Measurements from ENCODE around the gene ZCCHC14. TPM values are rescaled to one million over a fixed set of nuclear protein-coding genes. Genes with fewer than 3 reads are reported as not detected.
"Not testable (repeated sequence)": the region's sequence is repeated elsewhere in the genome, so short reads cannot be mapped to it uniquely, and the experiment has no call there.

The ZCCHC14 gene
- polyA plus RNA-seq, 1 donor = 41.8 TPM

DNA sequence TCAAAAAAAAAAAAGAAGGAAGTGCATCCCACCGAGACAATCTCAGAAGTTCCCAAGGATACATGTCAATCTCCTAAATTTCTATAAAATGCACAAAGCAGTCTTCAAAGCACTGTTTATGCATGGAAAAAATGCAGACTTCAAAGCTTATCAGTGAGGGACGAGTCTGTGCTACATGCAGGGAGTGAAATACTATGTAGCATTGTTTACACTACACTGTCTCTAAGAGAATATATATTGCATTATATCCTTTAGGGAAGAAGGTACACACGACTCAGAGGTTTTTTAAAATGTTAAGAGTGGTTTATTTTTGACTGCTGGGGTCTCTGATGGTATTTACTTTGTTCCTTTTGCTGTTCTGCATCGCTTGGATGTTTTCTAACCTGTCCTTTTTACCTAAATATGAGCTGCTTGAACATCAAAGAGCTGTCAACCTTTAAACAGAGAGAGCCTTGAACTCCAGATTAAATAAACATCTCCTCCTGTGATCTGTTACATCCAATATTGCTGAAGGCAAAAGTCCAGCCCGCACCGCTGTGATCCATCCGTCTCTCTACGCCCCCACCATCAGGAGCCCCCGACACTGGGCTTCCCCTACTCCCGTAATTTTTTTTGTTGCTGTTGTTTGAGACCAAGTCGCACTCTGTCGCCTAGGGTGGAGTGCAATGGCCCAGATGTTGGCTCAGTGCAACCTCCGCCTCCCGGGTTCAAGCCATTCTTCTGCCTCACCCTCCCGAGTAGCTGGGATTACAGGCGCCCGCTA is 110.6 kb downstream of the ZCCHC14 start:
- DNase-seq = no peak

DNA sequence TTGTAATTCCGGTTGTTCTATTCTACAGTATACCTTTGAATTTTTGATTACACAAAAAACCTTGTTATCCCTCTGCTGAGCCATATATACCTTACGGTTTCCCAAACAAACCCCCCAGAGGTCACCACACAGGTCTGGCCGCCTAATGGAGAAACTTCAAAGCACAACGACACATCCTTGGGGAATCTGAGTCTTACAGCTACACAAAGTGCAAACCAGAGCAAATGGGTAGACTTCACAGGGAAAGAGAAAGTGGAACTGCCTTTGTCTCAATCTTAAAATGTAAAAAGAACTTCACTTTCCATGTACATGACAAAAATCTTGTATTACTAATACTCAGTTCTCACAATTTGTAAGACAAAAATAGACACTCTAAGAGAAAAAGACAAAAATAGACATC is 111.9 kb downstream of the ZCCHC14 start:
- no peak for DNase-seq

DNA sequence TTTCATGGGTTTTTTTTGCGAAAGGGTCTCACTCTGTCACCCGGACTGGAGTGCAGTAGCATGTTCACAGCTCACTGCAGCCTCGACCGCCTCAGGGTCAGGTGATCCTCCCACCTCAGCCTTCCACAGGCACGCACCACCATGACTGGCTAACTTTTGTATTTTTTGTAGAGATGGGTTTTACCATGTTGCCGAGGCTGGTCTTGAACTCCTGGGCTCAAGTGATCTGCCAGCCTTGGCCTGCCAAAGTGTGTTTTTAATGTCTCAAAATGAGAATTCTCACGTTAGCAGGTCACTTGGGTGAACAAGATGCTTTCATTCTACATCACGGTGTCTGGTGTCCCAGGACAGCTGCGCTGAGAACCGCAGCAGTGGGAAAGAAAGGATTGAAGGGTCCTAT is 112.4 kb downstream of the ZCCHC14 start:
- no peak for DNase-seq

DNA sequence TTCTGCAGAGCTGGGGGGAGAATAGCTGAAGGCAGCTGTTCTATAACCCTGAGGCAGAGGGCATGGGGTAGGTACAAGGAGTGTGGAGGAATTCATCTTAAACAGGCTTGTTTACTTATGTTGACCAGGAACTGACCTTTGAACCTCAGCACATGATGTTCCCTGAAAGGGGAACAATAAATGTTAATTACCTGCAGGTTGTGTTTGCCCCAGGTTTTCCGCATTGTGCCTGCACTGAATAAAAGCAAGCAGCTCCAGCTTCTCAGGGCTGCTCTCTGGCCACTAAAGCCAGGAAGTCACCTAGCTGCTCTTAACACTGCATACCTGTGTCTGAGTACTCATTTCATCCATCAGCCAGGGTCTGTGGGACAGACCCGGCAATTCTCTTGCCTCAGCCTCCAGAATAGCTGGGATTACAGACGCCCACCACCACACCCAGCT is 113.5 kb downstream of the ZCCHC14 start:
- DNase-seq = not testable (repeated sequence)

DNA sequence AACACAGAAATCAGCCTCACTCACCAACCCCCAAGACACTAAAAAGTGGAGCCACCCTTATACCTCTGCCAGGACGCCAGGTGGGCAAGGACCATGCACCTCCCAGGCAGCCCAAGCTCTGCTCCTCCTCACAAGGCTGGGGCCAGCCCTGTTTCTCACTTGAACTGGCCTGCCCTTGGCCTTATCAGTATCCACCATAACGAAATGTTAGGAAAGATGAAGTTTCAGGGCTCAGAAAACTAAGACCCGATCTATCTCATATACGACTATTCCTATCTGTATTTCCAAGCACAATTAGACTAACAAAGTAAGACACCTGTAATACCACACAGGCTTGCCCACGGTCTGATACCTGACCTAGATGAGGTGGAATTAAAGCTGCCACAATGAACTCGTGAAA is 116.2 kb downstream of the ZCCHC14 start:
- no peak for DNase-seq

DNA sequence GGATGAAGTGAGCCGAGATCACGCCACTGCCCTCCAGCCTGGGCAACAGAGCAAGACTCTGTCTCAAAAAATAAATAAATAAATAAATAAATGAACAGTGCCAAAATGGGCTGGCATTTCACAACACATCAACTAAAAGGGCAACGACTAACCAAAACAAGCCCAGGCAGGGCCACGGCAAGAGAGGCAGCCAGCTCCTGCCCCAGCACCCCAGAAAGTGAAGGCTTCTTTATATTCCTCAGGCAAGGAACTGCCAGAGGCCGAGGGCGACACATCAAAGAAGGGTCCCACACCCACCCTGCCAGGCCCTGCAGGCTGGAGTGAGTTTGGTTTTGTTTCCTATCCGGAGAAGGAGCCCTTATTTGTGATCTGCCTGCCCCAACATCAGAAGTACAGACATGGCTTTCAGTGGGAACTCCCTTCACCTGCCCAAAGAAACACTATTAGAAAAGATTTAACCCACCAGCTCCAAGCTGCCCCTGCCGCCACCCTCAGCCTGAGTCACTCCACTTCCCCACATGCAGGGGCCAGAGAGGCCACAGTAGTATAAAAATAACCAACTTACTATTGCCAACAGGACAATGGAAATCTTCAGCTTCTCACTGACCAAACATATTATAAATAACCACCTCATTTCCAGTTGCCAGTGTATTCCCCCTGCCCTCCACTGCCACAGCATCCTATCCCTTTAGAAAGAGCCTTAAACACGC is 117.2 kb downstream of the ZCCHC14 start:
- DNase-seq = no peak

DNA sequence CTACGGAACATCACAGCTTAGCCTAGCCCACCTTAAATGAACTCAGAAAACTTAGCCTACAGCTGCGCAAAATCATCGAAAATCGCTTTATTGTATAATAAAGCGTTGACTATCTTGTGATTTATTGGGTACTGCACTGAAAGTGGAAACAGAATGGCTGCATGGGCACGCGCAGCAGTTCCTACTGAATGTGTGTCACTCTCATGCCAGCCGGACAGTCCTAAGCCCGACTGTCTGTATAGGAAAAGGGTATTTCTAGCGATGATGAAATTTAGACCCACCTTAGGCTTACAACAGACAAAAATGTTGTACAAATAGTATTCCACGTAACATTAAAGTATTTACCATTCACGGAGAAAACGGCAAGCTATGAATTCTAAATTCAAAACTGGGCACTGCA is 118.5 kb downstream of the ZCCHC14 start:
- no peak for DNase-seq

DNA sequence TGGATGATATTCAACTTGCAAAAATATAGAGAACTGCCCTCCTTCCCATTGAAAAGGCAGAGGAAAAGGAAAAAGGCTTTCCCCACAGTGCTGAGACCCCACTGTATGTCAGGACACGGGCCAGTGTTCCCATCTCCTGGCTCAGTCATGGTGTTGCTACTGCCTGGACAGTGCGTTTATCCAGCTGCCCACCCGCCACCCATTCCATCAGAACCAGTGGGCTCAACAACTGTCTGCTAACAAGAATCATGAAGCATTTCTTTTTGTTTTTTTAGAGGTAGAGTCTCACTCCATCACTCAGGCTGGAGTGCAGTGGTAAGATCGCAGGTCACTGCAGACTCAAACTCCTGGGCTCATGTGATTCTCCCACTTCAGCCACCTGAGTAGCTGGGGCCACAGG is 120.5 kb downstream of the ZCCHC14 start:
- DNase-seq = no peak

DNA sequence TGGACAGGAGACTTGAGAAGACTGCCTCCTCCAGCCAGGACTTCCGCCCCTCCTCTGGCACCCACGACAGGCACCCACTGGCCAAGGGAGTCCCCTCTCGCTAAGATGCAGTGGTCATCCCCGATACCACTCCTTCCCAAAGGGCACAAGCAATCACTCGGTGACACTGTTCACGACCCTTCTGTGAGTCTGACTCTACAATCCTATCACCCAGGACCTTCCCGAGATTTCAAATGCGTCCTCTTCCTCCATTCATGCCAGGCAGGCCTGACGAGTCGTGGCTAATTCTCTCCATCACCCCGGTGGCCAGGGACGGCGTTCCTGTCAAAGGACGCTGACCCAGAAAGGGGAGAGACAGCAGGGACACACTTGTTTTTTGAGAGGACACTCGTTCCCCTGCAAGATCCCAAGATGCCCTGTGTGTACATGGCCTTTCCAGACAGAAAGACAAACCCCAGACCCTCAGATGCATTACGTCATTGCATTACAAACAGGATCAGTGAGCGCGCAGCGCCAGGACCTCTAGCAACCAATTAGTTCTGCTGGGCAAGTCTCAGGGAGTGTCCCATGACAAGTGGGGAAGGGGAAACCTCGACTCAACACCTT is 121.5 kb downstream of the ZCCHC14 start:
- no peak for DNase-seq

DNA sequence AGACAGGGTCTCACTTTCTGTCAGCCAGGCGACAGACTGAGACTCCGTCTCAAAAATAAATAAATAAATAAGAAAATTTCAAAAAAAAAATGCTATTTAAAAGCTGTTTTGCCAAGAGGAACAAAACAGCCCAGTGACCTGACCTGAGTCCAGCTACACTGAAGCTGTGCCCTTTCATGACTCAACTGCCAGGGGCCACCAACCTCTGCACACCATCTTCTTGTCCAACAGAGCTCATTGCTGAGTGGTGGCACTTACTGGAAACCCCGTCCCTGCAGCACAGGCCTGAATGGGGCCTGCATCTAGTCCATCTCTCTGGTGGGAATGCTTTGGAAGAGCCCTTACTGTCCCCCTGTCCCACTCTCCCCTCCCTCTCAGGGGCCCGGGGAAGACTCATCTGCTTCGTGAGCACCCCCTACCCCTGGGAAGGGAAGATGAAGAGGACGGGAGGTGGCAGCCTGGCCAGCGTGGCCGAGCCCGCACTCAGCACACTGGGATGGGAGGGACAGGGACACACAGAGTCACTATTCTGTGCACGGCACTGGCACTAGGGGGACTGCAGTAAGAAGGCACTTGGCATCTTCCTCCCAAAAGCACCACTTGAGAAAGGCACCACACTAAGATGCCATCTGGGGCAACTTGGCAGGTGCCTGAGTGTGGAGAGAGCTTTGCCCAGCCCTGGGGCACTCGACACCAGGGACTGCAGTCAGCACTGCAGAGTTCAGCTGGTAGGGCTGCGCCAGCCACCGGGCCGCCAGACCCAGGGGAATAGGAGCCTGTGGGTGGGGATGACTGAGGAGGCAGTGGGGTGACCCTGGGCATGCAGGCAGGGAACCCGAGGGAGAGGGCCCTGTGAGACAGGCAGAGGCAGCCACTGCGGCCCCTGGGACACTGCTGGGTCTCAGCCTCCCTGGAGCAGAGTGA is 122.8 kb downstream of the ZCCHC14 start:
- no peak for DNase-seq

DNA sequence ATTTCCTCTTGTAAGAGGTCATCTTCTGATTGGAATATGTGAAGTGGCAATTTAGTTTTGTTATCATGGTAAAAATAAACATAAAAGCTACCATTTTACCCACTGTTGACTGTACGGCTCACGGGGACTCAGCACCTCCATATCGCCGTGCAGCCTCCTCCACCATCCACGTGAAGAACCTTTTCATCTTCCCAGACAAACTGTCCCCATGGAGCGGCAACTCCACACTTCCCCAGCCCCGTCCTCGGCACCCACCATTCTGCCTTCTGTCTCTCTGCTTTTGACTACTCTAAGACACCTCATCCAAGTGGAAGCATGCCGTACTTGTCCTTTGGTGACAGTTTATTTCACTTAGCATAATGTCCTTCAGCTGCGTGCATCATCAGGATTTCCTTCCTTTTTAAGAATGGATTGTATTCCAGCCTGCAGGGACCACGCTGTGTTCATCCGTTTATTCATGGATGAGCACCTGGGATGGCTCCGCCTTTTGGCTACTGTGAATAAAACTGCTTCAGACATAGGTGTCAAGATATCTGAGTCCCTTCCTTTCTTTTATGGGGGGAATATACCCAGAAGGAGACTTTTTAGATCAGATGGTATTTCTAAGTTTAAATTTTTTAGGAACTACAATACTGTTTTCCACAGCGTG is 123.6 kb downstream of the ZCCHC14 start:
- no peak for DNase-seq

DNA sequence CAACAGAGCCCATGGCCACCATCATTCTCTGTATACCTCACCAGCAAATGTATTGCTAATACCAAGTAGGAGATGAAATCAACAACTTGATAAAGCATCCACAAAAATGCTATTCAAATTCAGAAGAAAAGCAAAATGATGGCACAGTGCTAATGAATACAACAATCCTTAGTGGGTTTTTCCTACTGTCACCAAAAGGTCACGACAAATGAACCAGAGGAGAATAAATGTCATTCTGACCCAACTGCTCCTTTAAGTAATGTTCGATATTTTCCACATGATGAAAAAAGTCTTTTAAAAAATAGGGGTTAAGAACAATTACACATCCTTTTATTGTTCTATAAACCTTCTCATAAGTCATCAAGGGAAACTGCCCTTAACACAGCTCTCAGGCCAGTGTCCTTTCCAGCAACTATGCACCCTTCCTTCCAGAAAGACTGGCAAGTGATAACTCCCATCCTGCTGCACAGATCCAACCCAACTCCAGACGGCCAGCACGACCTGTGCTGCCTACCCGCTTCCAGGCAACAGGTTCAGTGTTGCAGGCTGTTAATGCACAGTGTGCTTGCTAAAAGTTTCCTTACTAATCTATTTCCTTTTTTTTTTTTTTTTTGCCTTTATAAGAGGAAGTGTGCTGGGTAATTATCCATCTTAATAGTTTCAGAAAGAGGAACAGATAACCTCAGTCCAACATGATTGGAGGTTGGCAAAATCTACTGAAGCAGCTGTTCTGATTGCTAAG is 124.6 kb downstream of the ZCCHC14 start:
- no peak for DNase-seq

DNA sequence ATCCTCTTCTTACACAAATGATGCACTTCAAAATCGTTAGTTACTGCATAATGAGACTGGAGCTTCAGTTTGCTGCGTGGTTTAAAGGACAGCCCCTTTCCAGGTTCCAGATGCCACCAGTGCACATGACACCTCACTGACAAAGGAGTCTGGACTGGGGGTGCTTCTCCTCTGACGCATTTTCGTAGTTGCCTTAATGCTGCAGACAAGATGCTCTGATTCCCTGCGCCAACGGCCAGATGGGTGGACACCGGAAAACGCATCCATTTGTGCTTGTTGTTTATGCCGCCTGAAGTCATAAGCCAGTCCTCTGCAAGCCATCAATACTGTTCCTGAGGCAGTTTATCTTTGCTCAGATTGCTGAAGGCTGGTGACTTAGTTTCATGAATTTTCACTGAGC is 125.3 kb downstream of the ZCCHC14 start:
- DNase-seq = no peak

DNA sequence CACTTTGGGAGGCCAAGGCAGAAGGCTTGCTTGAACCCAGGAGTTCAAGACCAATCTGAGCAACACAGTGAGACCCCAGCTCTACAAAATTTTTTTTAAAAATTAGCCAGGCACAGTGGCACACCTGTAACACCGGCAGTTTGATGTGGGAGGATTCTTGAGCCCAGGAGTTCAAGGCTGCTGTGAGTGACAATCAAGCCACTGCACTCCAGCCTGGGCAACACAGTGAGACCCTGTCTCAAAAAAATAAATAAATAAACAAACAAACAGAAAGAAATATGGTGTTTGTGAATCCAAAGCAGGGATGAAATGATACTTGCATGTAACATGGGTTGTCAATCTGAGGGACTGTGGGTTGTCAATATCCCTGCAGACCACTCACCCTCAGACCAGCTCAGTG is 125.9 kb downstream of the ZCCHC14 start:
- DNase-seq = no peak

DNA sequence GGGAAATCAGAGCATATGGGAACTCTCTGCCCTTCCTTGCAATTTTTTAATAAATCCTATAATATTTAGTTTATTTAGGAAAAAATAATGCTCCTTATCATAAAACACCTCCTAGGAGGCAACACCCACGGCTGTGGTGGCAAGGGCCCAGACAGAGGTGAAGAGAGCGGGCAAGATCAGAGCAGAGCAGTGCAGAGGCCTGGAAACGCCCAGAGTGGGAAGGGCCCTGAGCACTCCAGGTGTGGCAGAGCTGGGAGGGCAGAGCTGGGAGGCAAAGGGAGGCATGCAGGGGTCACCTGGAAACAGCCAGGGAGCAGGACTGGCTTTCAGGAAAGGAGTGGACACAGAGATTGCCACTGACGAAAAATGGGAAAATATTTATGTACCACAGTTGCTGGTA is 126.5 kb downstream of the ZCCHC14 start:
- DNase-seq = no peak

DNA sequence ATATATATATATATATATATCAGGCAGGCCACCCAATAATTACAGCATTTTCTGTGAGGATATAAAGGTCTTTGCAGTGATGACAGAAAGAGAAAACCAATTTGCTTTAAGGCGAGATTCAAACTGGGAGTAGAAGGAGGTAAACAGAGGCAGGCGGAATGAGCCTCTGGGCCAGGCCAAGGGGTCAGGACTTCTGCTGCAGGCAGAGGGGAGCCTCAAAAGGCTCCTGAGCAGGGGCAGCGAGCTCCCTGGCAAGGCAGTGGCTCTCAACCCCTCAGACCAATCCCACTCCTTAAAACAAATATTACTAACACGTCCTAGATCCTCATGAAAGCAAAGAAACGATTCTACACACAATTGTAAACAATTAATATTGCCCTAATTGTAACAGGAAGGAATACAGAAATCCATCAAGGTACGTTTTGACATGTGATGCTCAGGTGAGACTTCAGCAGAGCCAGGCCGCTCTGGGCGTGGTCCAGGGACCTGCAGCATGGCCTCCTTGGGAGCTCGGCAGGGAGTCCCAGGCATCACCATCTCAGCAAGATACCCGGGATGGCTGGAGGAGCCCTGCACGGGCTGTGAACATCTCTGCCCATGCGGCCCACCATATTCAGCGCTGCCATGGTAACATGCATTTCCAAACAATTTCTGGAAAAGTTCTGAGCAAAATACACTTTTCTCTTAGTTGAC is 127.7 kb downstream of the ZCCHC14 start:
- no peak for DNase-seq

DNA sequence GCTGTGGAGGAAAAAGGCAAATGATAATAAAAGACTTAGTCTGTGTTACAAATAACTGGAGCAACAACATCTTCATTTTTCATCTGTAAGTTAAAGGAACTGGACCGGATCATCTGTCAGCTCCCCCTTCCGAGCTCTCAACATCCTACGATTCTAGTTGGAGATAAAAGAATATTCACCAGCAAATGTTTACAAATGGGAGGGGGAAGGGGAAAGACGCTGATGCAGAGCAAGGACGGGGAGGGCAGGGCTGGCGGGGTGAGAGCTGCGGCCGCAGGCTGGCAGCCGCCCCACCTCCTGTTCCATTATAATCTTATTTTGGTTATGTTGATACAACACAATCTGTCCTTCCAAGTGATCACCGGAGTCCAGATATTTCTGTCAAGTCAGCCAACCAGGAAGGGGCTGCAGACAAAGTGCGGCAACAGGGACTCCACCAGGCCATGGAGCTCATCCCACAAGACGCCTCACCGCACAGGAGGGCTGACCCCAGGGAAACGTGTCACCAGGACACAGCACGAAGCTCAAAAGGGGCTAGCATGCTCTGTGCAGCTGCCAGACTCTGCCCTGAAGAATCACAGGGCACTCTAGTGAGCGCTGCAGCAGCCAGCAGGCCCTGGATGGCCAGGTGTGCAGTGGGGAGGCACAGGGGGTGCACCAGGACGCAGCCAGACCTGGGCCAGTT is 128.9 kb downstream of the ZCCHC14 start:
- no peak for DNase-seq

DNA sequence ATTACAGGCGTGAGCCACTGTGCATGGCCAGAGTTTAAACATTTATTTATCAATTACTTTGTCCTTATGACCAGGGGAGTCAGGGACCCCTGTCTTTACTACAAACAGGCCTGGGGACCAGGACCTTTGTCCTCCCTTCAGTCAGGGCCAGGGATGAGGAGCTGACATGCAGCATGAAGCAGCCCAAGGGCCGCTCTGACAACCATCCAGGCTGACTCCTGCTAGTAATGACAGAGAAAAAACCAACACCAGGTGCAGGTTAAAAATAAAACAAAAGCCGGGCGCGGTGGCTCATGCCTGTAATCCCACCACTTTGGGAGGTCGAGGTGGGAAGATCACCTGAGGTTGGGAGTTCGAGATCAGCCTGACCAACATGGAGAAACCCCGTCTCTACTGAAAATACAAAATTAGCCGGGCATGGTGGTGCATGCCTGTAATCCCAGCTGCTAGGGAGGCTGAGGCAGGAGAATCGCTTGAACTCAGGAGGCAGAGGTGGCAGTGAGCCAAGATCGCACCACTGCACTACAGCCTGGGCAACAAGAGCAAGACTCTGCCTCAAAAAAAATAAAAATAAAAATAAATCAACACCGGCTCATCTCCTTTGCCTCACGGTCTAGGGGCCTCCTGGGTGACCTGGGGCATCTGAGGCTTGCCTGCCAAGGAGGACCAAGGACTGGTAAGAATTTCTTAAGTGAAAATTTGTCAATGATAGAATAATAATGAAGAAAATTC is 129.8 kb downstream of the ZCCHC14 start:
- not testable (repeated sequence) for DNase-seq

Measured in left kidney (tissue), 2 donors.